HG03439 (cell line): Measurements from ENCODE around the gene YDJC.
"Not testable (repeated sequence)": the region's sequence is repeated elsewhere in the genome, so short reads cannot be mapped to it uniquely, and the experiment has no call there.

Experiments used
- ATAC-seq: cut with Tn5 transposase; IDR thresholded peaks from one replicate; pipeline ENCODE4 v1.9.1; 2021; ENCODE audit warnings: mild to moderate bottlenecking, moderate library complexity; ENCODE audit not compliant: unreplicated experiment

YDJC gene

GRCh38 chr22:21652010-21652546 lies 22.3 kb upstream of the YDJC start:
- ATAC-seq: no peak

- ATAC-seq: no peak
Observed at GRCh38 chr22:21651521-21652009, 21.7 kb upstream of the YDJC start.

GRCh38 chr22:21650823-21651520 lies 21.1 kb upstream of the YDJC start:
- ATAC-seq: no peak

- no peak for ATAC-seq
Observed at GRCh38 chr22:21650280-21650679, 20.5 kb upstream of the YDJC start.

- ATAC-seq: no peak
Observed at GRCh38 chr22:21646608-21647590, 17.1 kb upstream of the YDJC start.

- ATAC-seq: not testable (repeated sequence)
Observed at GRCh38 chr22:21645513-21645912, 15.7 kb upstream of the YDJC start.

- ATAC-seq: no peak
Observed at GRCh38 chr22:21643533-21644357, 13.9 kb upstream of the YDJC start.

GRCh38 chr22:21642584-21643448 lies 13.0 kb upstream of the YDJC start:
- no peak for ATAC-seq

GRCh38 chr22:21641789-21642583 lies 12.2 kb upstream of the YDJC start, which contains the start of gene SDF2L1:
SDF2L1 (plus strand) TSS chr22:21642302; CDS start chr22:21642337, 35 bp downstream.
- peak; percentile 84 for ATAC-seq

GRCh38 chr22:21641417-21641788 lies 11.6 kb upstream of the YDJC start:
- peak; percentile 9 for ATAC-seq

GRCh38 chr22:21640810-21641209 lies 11.0 kb upstream of the YDJC start:
- no peak for ATAC-seq

- ATAC-seq: no peak
Observed at GRCh38 chr22:21639359-21639758, 9.5 kb upstream of the YDJC start.

GRCh38 chr22:21637450-21637849 lies 7.6 kb upstream of the YDJC start:
- ATAC-seq: not testable (repeated sequence)

- no peak for ATAC-seq
Observed at GRCh38 chr22:21636629-21637218, 6.9 kb upstream of the YDJC start.

- no peak for ATAC-seq
Observed at GRCh38 chr22:21635771-21636510, 6.1 kb upstream of the YDJC start.

- ATAC-seq: no peak
Observed at GRCh38 chr22:21634844-21635243, 5.0 kb upstream of the YDJC start.

GRCh38 chr22:21634081-21634480 lies 4.3 kb upstream of the YDJC start:
- ATAC-seq: no peak

GRCh38 chr22:21633481-21633880 lies 3.7 kb upstream of the YDJC start:
- no peak for ATAC-seq
